OCI-LY1 (cell line): Measurements from ENCODE around the gene VSTM4.
A peak's percentile ranks its signal among the peaks of the same experiment; 100 is the strongest.

Experiments used
- H2AFZ ChIP-seq: fragments of 200-600 bp; sonication (generic), shearing (Covaris generic); 2 replicates; pipeline ENCODE4 v1.6.0; 2014; ENCODE audit warnings: antibody characterized with exemption, mild to moderate bottlenecking, low read length
- H3F3A ChIP-seq: fragments of 200-600 bp; sonication (generic), shearing (Covaris generic); 2 replicates; pipeline ENCODE4 v1.6.0; 2014; ENCODE audit warnings: mild to moderate bottlenecking, antibody characterized with exemption, low read length, moderate library complexity; ENCODE audit not compliant: insufficient read depth
- H3K27ac ChIP-seq: fragments of 200-600 bp; sonication (generic); 2 replicates; pipeline ENCODE4 v1.5.1; 2014; ENCODE audit warnings: low read length, mixed run types, mild to moderate bottlenecking, low read depth; ENCODE audit not compliant: poor library complexity, severe bottlenecking
- H3K27me3 ChIP-seq: fragments of 200-600 bp; sonication (generic); 2 replicates; pipeline ENCODE4 v1.6.0; 2014; ENCODE audit warnings: antibody characterized with exemption, mild to moderate bottlenecking, low read length, moderate library complexity; ENCODE audit not compliant: insufficient read depth
- H3K36me3 ChIP-seq: fragments of 200-600 bp; sonication (generic); 2 replicates; pipeline ENCODE4 v1.6.1; 2014; ENCODE audit warnings: mild to moderate bottlenecking, antibody characterized with exemption, low read length, moderate library complexity, mixed read lengths; ENCODE audit not compliant: insufficient read depth
- H3K4me1 ChIP-seq: fragments of 200-600 bp; sonication (generic); 2 replicates; pipeline ENCODE4 v1.5.1; 2014; ENCODE audit warnings: mild to moderate bottlenecking, low read length, moderate library complexity; ENCODE audit not compliant: insufficient read depth, severe bottlenecking
- H3K4me2 ChIP-seq: fragments of 200-600 bp; sonication (generic), shearing (Covaris generic); 2 replicates; pipeline ENCODE4 v1.6.1; 2014; ENCODE audit warnings: low read length
- H3K4me3 ChIP-seq: fragments of 200-600 bp; sonication (generic); 2 replicates; pipeline ENCODE4 v1.5.1; 2014; ENCODE audit warnings: low read length, low read depth, mild to moderate bottlenecking, mixed read lengths; ENCODE audit not compliant: poor library complexity, severe bottlenecking
- H3K79me2 ChIP-seq: fragments of 200-600 bp; shearing (Covaris generic); 2 replicates; pipeline ENCODE4 v1.6.1; 2016; ENCODE audit warnings: mixed run types, low read length, mixed read lengths; ENCODE audit not compliant: insufficient read depth
- H3K9ac ChIP-seq: fragments of 200-600 bp; sonication (generic), shearing (Covaris generic); 2 replicates; pipeline ENCODE4 v1.6.1; 2014; ENCODE audit warnings: mild to moderate bottlenecking, low read length, mixed read lengths
- H3K9me2 ChIP-seq: fragments of 200-600 bp; sonication (generic), shearing (Covaris generic); 2 replicates; pipeline ENCODE4 v1.6.1; 2014; ENCODE audit warnings: low read depth, mild to moderate bottlenecking, low read length, mixed read lengths
- H3K9me3 ChIP-seq: fragments of 200-600 bp; shearing (Covaris generic); 2 replicates; pipeline ENCODE4 v1.6.1; 2014; ENCODE audit warnings: low read length, mixed read lengths
- H4K20me1 ChIP-seq: fragments of 200-600 bp; sonication (generic), shearing (Covaris generic); 2 replicates; pipeline ENCODE4 v1.6.0; 2016; ENCODE audit warnings: mild to moderate bottlenecking, low read length; ENCODE audit not compliant: insufficient read depth
- EZH2 ChIP-seq: fragments of 200-600 bp; sonication (generic), shearing (Covaris generic); IDR thresholded peaks from 2 replicates; pipeline ENCODE4 v1.8.0; 2017; ENCODE audit warnings: borderline replicate concordance, mixed run types, mild to moderate bottlenecking, antibody characterized with exemption, low read length, moderate library complexity, mixed read lengths
- TF ChIP-seq, protein P1 (sequence below): fragments of 200-600 bp; sonication (generic), shearing (Covaris generic); IDR thresholded peaks from 2 replicates; pipeline ENCODE4 v1.5.1; 2017; ENCODE audit warnings: mild to moderate bottlenecking, antibody characterized with exemption, low read length, moderate library complexity, mixed read lengths

Gene VSTM4

DNA sequence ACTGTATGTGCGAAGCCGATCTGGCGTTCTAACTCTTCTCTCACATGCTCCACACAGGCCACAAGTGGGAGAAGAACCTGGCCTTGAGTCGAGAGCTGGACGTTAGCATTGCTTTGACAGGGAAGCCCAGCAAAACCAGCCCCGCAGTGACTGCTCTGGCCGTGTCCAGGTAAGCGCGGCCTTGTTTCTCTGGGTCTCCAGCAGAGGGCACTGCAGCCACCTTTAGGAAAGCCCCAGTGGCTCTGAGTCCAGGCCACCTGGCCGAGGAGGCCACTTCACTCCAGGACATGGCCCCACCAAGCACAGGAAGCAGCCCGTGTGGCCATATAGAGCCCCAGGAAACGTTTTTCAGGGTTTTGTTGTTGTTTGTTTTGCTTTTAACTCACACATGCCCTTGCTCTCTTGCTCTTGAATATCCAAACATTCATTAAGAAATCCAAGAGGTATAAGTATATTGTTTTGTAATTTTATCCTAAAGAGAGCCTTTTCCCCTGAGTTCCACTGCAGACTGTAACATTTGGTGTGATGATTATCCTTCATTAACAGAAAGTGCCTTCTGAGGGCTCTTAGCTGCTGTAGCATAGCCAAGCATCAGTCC is 133.9 kb downstream of the VSTM4 start:
- no peaks in the 10 kb centered on the region for H4K20me1 ChIP-seq
- H3K4me3 ChIP-seq = no peak overlapping the region
- no peak overlapping the region for H3K4me2 ChIP-seq
- no peak for TF ChIP-seq EZH2
- TF ChIP-seq, protein P1, sequence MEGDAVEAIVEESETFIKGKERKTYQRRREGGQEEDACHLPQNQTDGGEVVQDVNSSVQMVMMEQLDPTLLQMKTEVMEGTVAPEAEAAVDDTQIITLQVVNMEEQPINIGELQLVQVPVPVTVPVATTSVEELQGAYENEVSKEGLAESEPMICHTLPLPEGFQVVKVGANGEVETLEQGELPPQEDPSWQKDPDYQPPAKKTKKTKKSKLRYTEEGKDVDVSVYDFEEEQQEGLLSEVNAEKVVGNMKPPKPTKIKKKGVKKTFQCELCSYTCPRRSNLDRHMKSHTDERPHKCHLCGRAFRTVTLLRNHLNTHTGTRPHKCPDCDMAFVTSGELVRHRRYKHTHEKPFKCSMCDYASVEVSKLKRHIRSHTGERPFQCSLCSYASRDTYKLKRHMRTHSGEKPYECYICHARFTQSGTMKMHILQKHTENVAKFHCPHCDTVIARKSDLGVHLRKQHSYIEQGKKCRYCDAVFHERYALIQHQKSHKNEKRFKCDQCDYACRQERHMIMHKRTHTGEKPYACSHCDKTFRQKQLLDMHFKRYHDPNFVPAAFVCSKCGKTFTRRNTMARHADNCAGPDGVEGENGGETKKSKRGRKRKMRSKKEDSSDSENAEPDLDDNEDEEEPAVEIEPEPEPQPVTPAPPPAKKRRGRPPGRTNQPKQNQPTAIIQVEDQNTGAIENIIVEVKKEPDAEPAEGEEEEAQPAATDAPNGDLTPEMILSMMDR = peak; percentile 73
- no peak overlapping the region for H2AFZ ChIP-seq
- no peaks in the 10 kb centered on the region for H3K9me2 ChIP-seq
- no peaks in the 10 kb centered on the region for H3K27me3 ChIP-seq
- no peaks in the 10 kb centered on the region for H3F3A ChIP-seq
- no peaks in the 10 kb centered on the region for H3K79me2 ChIP-seq
- H3K9me3 ChIP-seq = no peaks in the 10 kb centered on the region
- H3K4me1 ChIP-seq = no peaks in the 10 kb centered on the region
- H3K9ac ChIP-seq = no peak overlapping the region
- H3K27ac ChIP-seq = no peak overlapping the region
- peaks cover 51% of the 10 kb centered on the region; the same call in 1 of the 2 replicates for H3K36me3 ChIP-seq

DNA sequence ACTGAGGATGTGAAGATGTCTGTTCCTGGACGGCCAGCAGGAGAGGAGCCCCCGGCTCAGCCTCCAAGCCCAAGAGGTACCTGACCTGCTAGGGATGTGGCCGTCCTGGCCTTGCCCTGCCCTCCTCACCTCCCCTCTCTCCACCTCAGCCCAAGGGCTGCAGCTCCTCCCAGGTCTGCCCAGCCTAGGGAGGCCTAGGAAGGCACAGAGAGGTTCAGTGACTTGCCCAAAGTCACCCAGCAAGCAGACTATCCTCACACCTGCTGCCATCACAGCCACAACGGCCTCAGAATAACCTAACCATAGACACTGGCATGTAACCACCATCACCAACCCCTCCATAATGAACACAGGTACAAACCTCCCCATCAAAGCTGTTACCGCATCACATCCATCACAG is 137.0 kb downstream of the VSTM4 start:
- Histone ChIP-seq H3K4me1 (no peaks in the 10 kb centered on the region), H3K9me3 (no peaks in the 10 kb centered on the region), H3K4me2 (no peak overlapping the region), H3K27me3 (no peaks in the 10 kb centered on the region), H3K9me2 (no peaks in the 10 kb centered on the region), H3K79me2 (no peaks in the 10 kb centered on the region), H3K27ac (no peak overlapping the region), H3K4me3 (no peak overlapping the region), H3K36me3 (peaks cover 61% of the 10 kb centered on the region; the same call in 1 of the 2 replicates), H3K9ac (no peak overlapping the region), H4K20me1 (no peaks in the 10 kb centered on the region), H2AFZ (no peak overlapping the region), H3F3A (no peaks in the 10 kb centered on the region)
- no peak for TF ChIP-seq EZH2
- TF ChIP-seq, protein P1 = no peak

DNA sequence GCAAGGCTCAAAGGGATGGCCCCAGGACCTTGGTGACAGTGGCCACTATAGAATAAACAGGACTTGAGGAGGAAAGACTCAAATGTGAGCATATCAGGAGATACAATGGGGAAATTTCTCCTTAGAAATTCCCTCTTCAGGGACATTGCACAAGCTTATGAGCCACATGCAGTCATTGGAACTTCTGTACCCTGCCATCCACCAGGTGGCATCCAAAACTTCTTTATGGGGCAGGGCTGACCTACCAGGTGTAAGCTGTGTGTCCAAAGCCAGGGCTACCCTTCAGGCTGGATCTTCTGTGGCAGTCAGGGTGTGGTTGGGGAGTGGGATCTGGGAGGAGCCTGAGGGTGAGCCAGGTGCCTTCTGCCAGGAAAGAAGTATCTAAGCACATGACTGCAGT is 139.1 kb downstream of the VSTM4 start:
- no peaks in the 10 kb centered on the region for H3F3A ChIP-seq
- H3K4me1 ChIP-seq = no peaks in the 10 kb centered on the region
- no peak overlapping the region for H3K4me2 ChIP-seq
- no peaks in the 10 kb centered on the region for H3K9me2 ChIP-seq
- no peak overlapping the region for H3K4me3 ChIP-seq
- no peak overlapping the region for H3K27ac ChIP-seq
- no peak overlapping the region for H2AFZ ChIP-seq
- TF ChIP-seq EZH2 = no peak
- TF ChIP-seq, protein P1 = peak; percentile 34; the same call in 1 of the 2 replicates
- no peaks in the 10 kb centered on the region for H3K9me3 ChIP-seq
- H3K79me2 ChIP-seq = no peaks in the 10 kb centered on the region
- no peaks in the 10 kb centered on the region for H3K27me3 ChIP-seq
- no peaks in the 10 kb centered on the region for H4K20me1 ChIP-seq
- H3K36me3 ChIP-seq = peaks cover 73% of the 10 kb centered on the region
- H3K9ac ChIP-seq = no peak overlapping the region
